Measurements from ENCODE around the gene TCF7. TPM values are rescaled to one million over a fixed set of nuclear protein-coding genes. Genes with fewer than 3 reads are reported as not detected.

The TCF7 gene
- polyA plus RNA-seq, 1 donor from 2014 or later, result 0.15 TPM

GRCh38 chr5:134083517-134083916 lies 31.0 kb upstream of the TCF7 start:
- no peaks in the 10 kb centered on the region for H3K9me3 ChIP-seq (ENCODE audit: low read length)

GRCh38 chr5:134084022-134084565 lies 30.4 kb upstream of the TCF7 start:
- Histone ChIP-seq H3K4me3 (ENCODE audit: low read length) (no peak overlapping the region), H3F3A (ENCODE audit: insufficient read depth, low read length, poor library complexity, severe bottlenecking) (no peaks in the 10 kb centered on the region), H3K9ac (ENCODE audit: low read length) (no peak overlapping the region), H2AFZ (ENCODE audit: low read depth, low read length) (no peak overlapping the region), H3K27ac (ENCODE audit: low read length) (no peak overlapping the region), H3K36me3 (ENCODE audit: insufficient read depth, low read length) (no peaks in the 10 kb centered on the region), H3K9me3 (ENCODE audit: low read length) (no peaks in the 10 kb centered on the region), H4K20me1 (ENCODE audit: insufficient read depth) (no peaks in the 10 kb centered on the region), H3K9me2 (ENCODE audit: insufficient read depth, low read length) (no peaks in the 10 kb centered on the region), H3K4me2 (ENCODE audit: low read length) (no peak overlapping the region), H3K79me2 (replicated peaks; ENCODE audit: insufficient read depth, low read length) (no peaks in the 10 kb centered on the region), H3K27me3 (ENCODE audit: insufficient read depth, low read depth, low read length) (no peaks in the 10 kb centered on the region)
- TF ChIP-seq MXI1 (conservative IDR thresholded peaks at IDR 0.05; ENCODE audit: poor library complexity, severe bottlenecking) (no peak), REST (IDR thresholded peaks at IDR 0.05; ENCODE audit: borderline replicate concordance) (no peak), POLR2AphosphoS5 (IDR thresholded peaks at IDR 0.05) (no peak), TAF1 (IDR thresholded peaks at IDR 0.05; ENCODE audit: low read depth) (no peak), EP300 (conservative IDR thresholded peaks at IDR 0.05; ENCODE audit: poor library complexity, severe bottlenecking) (no peak), EZH2 (IDR thresholded peaks at IDR 0.05; ENCODE audit: borderline replicate concordance, insufficient read depth, low read length, poor library complexity, severe bottlenecking) (no peak), RAD21 (conservative IDR thresholded peaks at IDR 0.05) (no peak), CTCF (IDR thresholded peaks at IDR 0.05; ENCODE audit: poor library complexity, severe bottlenecking) (no peak), SMC3 (conservative IDR thresholded peaks at IDR 0.05; ENCODE audit: poor library complexity) (no peak)

More at GRCh38 chr5:134083517-134083916, 31.0 kb upstream of the TCF7 start:
- no peaks in the 10 kb centered on the region for H3K9me2 ChIP-seq (ENCODE audit: insufficient read depth, low read length)
- H3K27me3 ChIP-seq (ENCODE audit: insufficient read depth, low read depth, low read length), result no peaks in the 10 kb centered on the region
- no peaks in the 10 kb centered on the region for H3K79me2 ChIP-seq (replicated peaks; ENCODE audit: insufficient read depth, low read length)
- H3K4me3 ChIP-seq (ENCODE audit: low read length), result no peak overlapping the region
- H3F3A ChIP-seq (ENCODE audit: insufficient read depth, low read length, poor library complexity, severe bottlenecking), result no peaks in the 10 kb centered on the region
- no peaks in the 10 kb centered on the region for H4K20me1 ChIP-seq (ENCODE audit: insufficient read depth)
- H3K9ac ChIP-seq (ENCODE audit: low read length), result no peak overlapping the region
- H3K36me3 ChIP-seq (ENCODE audit: insufficient read depth, low read length), result no peaks in the 10 kb centered on the region
- H2AFZ ChIP-seq (ENCODE audit: low read depth, low read length), result no peak overlapping the region
- H3K4me2 ChIP-seq (ENCODE audit: low read length), result no peak overlapping the region
- no peak for TF ChIP-seq RAD21 (conservative IDR thresholded peaks at IDR 0.05)
- no peak overlapping the region for H3K27ac ChIP-seq (ENCODE audit: low read length)

- H3K79me2 ChIP-seq (replicated peaks; ENCODE audit: insufficient read depth, low read length), result no peaks in the 10 kb centered on the region
- H3K27ac ChIP-seq (ENCODE audit: low read length), result no peak overlapping the region
- no peak overlapping the region for H3K9ac ChIP-seq (ENCODE audit: low read length)
- no peak overlapping the region for H3K4me3 ChIP-seq (ENCODE audit: low read length)
- no peak overlapping the region for H3K4me2 ChIP-seq (ENCODE audit: low read length)
- no peaks in the 10 kb centered on the region for H3K9me2 ChIP-seq (ENCODE audit: insufficient read depth, low read length)
- no peaks in the 10 kb centered on the region for H3K27me3 ChIP-seq (ENCODE audit: insufficient read depth, low read depth, low read length)
- H2AFZ ChIP-seq (ENCODE audit: low read depth, low read length), result no peak overlapping the region
- no peaks in the 10 kb centered on the region for H3K9me3 ChIP-seq (ENCODE audit: low read length)
- H3K36me3 ChIP-seq (ENCODE audit: insufficient read depth, low read length), result no peaks in the 10 kb centered on the region
- no peaks in the 10 kb centered on the region for H3F3A ChIP-seq (ENCODE audit: insufficient read depth, low read length, poor library complexity, severe bottlenecking)
- no peaks in the 10 kb centered on the region for H4K20me1 ChIP-seq (ENCODE audit: insufficient read depth)
- TF ChIP-seq RAD21 (conservative IDR thresholded peaks at IDR 0.05) (no peak), CTCF (IDR thresholded peaks at IDR 0.05; ENCODE audit: poor library complexity, severe bottlenecking) (no peak), REST (IDR thresholded peaks at IDR 0.05; ENCODE audit: borderline replicate concordance) (no peak), POLR2AphosphoS5 (IDR thresholded peaks at IDR 0.05) (no peak), MXI1 (conservative IDR thresholded peaks at IDR 0.05; ENCODE audit: poor library complexity, severe bottlenecking) (no peak), SMC3 (conservative IDR thresholded peaks at IDR 0.05; ENCODE audit: poor library complexity) (no peak), EZH2 (IDR thresholded peaks at IDR 0.05; ENCODE audit: borderline replicate concordance, insufficient read depth, low read length, poor library complexity, severe bottlenecking) (no peak), EP300 (conservative IDR thresholded peaks at IDR 0.05; ENCODE audit: poor library complexity, severe bottlenecking) (no peak), TAF1 (IDR thresholded peaks at IDR 0.05; ENCODE audit: low read depth) (no peak)
Observed at GRCh38 chr5:134084570-134084969, 29.9 kb upstream of the TCF7 start.
